Measurements from ENCODE around the gene NTRK2.

The NTRK2 gene

DNA sequence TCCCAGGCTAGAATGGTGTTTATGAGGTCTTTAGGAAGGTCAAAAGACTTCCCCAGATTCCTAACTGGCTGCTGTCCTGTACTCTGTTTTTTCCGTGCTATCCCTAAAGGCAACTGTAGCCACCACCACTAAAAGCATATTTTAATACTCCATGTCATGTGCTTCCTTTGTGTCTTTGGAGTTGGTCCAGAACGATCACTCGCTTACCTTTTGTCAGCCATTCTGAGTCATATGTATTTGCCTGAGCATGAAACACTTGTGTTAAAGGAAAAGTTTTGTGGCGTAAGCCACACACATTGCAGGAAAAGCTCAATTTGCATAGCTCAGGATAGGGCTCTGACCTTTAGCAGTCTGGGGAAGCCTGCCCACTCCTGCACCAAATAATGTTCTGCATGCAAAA, 299.6 kb downstream of the NTRK2 start:
- no peaks in the 10 kb centered on the region for H3K36me3 ChIP-seq (ENCODE audit: insufficient read depth, low read length)
- no peak overlapping the region for H3K9ac ChIP-seq (ENCODE audit: low read depth, low read length, poor library complexity, severe bottlenecking)
- no peak overlapping the region for H3K4me2 ChIP-seq (ENCODE audit: low read depth, low read length, poor library complexity, severe bottlenecking)
- TF ChIP-seq CTCF (conservative IDR thresholded peaks at IDR 0.05; ENCODE audit: low read length) (no peak), EZH2phosphoT487 (IDR thresholded peaks at IDR 0.05; ENCODE audit: borderline replicate concordance) (no peak)
- H3K9me3 ChIP-seq (ENCODE audit: insufficient read depth, low read depth, low read length) = peaks cover 6% of the 10 kb centered on the region; the same call in 1 of the 2 replicates
- H3K4me1 ChIP-seq (ENCODE audit: insufficient read depth, low read length, poor library complexity, severe bottlenecking) = no peaks in the 10 kb centered on the region
- no peaks in the 10 kb centered on the region for H3K79me2 ChIP-seq (ENCODE audit: insufficient read depth, low read length)
- no peak overlapping the region for H2AFZ ChIP-seq (ENCODE audit: low read length)
- H4K20me1 ChIP-seq (ENCODE audit: insufficient read depth, low read length, poor library complexity, severe bottlenecking) = no peaks in the 10 kb centered on the region
- H3K4me3 ChIP-seq (ENCODE audit: low read length, poor library complexity, severe bottlenecking) = no peak overlapping the region
- H3K27me3 ChIP-seq (ENCODE audit: insufficient read depth, low read length, poor library complexity, severe bottlenecking) = no peaks in the 10 kb centered on the region
- H3K9me2 ChIP-seq (replicated peaks; ENCODE audit: low read depth, low read length) = no peaks in the 10 kb centered on the region
- H3F3A ChIP-seq (ENCODE audit: low read depth) = no peaks in the 10 kb centered on the region

DNA sequence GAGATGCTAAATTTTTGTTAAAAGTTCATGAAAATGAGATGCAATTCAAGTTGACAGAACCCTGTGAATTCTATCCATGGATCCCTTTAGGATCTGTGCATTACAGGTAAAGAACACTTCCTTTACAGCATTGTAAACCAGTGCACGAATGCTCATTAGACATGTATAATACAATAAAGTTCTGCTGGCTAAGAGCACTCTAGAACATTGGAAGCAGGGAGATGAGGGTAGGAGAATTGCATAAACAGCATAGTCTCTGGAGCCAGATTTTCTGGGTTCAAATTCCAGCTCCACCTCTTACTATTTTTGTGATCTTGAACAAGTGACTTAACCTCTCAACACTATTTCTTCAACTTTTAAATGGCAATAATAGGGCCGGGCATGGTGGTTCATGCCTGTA, 300.2 kb downstream of the NTRK2 start:
- H3K4me3 ChIP-seq (ENCODE audit: low read length, poor library complexity, severe bottlenecking) = no peak overlapping the region
- no peaks in the 10 kb centered on the region for H3K4me1 ChIP-seq (ENCODE audit: insufficient read depth, low read length, poor library complexity, severe bottlenecking)
- peaks cover 6% of the 10 kb centered on the region; the same call in 1 of the 2 replicates for H3K9me3 ChIP-seq (ENCODE audit: insufficient read depth, low read depth, low read length)
- no peaks in the 10 kb centered on the region for H3F3A ChIP-seq (ENCODE audit: low read depth)
- no peaks in the 10 kb centered on the region for H3K9me2 ChIP-seq (replicated peaks; ENCODE audit: low read depth, low read length)
- H2AFZ ChIP-seq (ENCODE audit: low read length) = no peak overlapping the region
- no peaks in the 10 kb centered on the region for H4K20me1 ChIP-seq (ENCODE audit: insufficient read depth, low read length, poor library complexity, severe bottlenecking)
- H3K36me3 ChIP-seq (ENCODE audit: insufficient read depth, low read length) = no peaks in the 10 kb centered on the region
- H3K79me2 ChIP-seq (ENCODE audit: insufficient read depth, low read length) = no peaks in the 10 kb centered on the region
- TF ChIP-seq EZH2phosphoT487 (IDR thresholded peaks at IDR 0.05; ENCODE audit: borderline replicate concordance) (no peak), CTCF (conservative IDR thresholded peaks at IDR 0.05; ENCODE audit: low read length) (no peak)
- no peaks in the 10 kb centered on the region for H3K27me3 ChIP-seq (ENCODE audit: insufficient read depth, low read length, poor library complexity, severe bottlenecking)
- no peak overlapping the region for H3K4me2 ChIP-seq (ENCODE audit: low read depth, low read length, poor library complexity, severe bottlenecking)
- H3K9ac ChIP-seq (ENCODE audit: low read depth, low read length, poor library complexity, severe bottlenecking) = no peak overlapping the region

DNA sequence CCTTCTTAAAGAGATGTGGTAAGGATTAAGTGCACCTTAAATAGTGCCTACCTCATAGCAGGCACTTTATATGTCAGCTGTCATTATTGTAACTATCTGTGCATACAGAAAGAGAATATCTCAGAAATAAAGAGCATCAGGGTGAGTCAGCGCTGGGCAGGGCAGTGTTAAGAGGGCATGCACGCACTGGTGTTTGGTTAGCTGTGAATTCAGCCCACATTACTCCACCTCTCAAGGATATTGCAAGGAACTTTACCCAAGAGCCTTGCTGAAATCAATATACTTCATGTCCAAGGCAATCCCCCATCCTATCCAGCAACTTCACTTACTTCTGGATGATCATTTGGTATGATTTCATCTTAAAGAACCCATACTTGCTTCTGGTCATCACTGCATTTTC, 300.9 kb downstream of the NTRK2 start:
- H3K4me2 ChIP-seq (ENCODE audit: low read depth, low read length, poor library complexity, severe bottlenecking) = no peak overlapping the region
- H3F3A ChIP-seq (ENCODE audit: low read depth) = no peaks in the 10 kb centered on the region
- H3K4me3 ChIP-seq (ENCODE audit: low read length, poor library complexity, severe bottlenecking) = no peak overlapping the region
- H3K9me3 ChIP-seq (ENCODE audit: insufficient read depth, low read depth, low read length) = peaks cover 6% of the 10 kb centered on the region; the same call in 1 of the 2 replicates
- H3K79me2 ChIP-seq (ENCODE audit: insufficient read depth, low read length) = no peaks in the 10 kb centered on the region
- H3K27me3 ChIP-seq (ENCODE audit: insufficient read depth, low read length, poor library complexity, severe bottlenecking) = no peaks in the 10 kb centered on the region
- H3K9me2 ChIP-seq (replicated peaks; ENCODE audit: low read depth, low read length) = no peaks in the 10 kb centered on the region
- H3K36me3 ChIP-seq (ENCODE audit: insufficient read depth, low read length) = no peaks in the 10 kb centered on the region
- TF ChIP-seq EZH2phosphoT487 (IDR thresholded peaks at IDR 0.05; ENCODE audit: borderline replicate concordance) (no peak), CTCF (conservative IDR thresholded peaks at IDR 0.05; ENCODE audit: low read length) (no peak)
- H3K4me1 ChIP-seq (ENCODE audit: insufficient read depth, low read length, poor library complexity, severe bottlenecking) = no peaks in the 10 kb centered on the region
- H2AFZ ChIP-seq (ENCODE audit: low read length) = no peak overlapping the region
- no peak overlapping the region for H3K9ac ChIP-seq (ENCODE audit: low read depth, low read length, poor library complexity, severe bottlenecking)
- no peaks in the 10 kb centered on the region for H4K20me1 ChIP-seq (ENCODE audit: insufficient read depth, low read length, poor library complexity, severe bottlenecking)

Measured in Loucy (cell line).